CD4-positive, alpha-beta T cell treated with Interferon alpha-2 for 1 hour (primary cell): Measurements from ENCODE around the gene PRR33.
"Not testable (repeated sequence)": the region's sequence is repeated elsewhere in the genome, so short reads cannot be mapped to it uniquely, and the experiment has no call there.

Experiments used
- DNase-seq, 2 donors: peaks; one replicate each; pipeline ENCODE4 v3.0.0-alpha.2; 2020 to 2022

Gene PRR33

DNA sequence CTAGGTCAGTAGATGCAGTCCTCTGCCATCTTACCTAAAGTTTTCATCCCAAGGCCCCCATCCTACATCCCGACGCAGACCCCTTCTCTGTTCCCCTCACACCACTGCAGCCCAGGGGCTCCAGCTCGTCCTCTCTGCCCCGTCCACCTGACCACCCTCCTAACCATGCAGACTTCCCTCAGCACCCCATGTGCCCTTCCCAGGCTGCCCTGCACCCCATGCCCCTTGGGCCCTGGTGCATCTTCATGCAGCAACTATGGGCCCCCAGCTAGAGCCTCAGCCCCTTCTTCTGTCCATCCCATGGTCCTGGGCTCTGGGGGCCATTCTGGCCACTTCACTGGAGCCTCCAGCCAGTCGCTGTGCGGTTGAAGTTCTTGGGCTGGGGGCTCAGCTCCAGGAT lies 2.9 kb downstream of the PRR33 start:
- no peak for DNase-seq

DNA sequence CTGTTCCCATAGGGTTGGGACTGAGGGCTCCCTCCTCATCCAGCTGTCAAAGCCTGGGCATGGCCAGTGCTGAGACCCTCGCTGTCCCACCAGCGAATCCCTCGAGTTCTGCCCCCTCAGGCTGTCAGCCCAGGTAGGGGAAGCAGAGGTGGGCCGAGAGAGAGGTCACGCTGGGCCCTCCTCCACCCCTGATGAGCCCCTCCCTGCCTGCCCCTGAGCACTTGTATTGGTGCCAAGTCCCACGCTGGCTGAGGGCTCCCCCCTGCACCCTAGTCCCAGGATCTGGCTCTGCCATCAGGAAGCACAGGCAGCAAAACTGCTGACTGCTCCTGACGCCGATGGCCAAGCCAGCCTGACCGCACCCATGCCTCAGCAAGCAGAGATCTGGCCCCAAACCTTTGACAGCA lies 3.3 kb downstream of the PRR33 start:
- no peak for DNase-seq

DNA sequence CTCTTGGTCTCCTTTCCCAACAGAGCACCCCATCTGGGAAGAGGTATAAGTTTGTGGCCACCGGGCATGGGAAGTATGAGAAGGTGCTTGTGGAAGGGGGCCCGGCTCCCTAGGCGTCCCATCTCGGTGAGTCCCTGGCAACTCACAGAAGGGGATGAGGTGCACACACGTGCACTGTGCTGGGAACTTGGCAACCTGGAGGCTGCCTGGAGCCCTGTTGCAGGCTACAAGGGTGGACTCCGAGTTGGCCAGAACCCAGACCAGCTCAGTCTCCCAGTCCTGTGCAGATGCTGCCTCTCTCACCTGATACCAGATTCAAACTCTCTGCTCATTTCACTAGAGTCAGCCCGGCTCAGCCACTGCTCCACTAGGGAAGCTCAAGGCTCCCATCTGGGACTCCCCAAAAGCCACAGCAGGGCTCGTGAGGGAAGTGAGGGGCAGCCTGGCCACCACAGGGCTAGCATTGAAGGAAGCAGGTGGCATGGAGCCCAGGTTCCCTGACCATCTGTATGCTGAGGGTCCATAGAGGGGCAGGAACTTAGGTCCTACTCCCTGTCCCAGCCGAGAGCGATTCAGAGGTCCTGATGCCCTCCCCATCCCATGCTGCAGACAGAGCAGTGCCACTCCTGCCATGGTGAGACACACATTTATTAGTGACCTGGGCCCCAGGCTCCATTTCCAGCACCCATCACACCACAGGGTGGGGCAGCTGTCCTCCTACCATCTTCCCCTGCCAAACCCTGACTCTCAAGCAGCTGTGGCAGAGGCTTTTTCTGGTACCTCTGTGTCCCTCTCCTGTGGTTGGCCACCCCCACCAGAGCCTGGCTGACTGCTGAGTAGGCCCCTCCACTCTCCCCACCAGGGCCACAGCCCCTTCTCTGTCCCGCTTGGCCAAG lies 4.0 kb downstream of the PRR33 start:
- DNase-seq, result no peak

DNA sequence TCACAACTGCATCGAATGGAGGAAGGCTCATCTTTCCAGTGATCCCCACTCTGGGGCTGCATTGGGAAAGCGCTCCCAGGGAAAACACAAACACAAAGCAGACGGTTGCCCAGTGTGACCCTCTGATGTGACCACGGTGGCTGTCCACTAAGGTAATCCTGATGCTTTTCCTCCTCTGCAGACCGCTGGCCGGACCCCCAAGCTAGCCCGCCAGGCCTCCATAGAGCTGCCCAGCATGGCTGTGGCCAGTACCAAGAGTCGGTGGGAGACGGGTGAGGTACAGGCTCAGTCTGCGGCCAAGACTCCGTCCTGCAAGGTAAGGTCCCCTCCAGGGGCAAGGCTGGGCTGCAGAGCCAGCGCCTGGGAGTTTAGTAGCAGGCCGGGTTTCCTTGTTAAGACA lies 5.1 kb downstream of the PRR33 start:
- DNase-seq, result not testable (repeated sequence)

DNA sequence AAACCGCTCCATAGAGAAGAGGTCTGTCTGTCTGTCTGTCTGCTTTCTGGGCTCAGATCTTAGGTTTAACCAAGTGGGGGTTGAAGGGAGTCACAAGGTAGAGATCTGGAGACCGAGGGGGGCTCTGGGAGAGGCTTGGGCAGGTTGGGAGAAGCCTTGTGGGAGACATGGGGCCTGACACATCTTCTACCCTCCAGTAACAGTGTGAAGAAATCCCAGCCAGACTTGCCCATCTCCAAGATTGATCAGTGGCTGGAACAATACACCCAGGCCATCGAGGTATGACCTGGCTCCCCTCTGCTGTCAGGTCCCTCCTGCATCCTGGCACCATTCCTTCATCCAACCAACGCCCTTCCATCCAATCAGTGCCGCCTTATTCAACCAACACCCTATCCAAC lies 7.4 kb downstream of the PRR33 start:
- no peak for DNase-seq

DNA sequence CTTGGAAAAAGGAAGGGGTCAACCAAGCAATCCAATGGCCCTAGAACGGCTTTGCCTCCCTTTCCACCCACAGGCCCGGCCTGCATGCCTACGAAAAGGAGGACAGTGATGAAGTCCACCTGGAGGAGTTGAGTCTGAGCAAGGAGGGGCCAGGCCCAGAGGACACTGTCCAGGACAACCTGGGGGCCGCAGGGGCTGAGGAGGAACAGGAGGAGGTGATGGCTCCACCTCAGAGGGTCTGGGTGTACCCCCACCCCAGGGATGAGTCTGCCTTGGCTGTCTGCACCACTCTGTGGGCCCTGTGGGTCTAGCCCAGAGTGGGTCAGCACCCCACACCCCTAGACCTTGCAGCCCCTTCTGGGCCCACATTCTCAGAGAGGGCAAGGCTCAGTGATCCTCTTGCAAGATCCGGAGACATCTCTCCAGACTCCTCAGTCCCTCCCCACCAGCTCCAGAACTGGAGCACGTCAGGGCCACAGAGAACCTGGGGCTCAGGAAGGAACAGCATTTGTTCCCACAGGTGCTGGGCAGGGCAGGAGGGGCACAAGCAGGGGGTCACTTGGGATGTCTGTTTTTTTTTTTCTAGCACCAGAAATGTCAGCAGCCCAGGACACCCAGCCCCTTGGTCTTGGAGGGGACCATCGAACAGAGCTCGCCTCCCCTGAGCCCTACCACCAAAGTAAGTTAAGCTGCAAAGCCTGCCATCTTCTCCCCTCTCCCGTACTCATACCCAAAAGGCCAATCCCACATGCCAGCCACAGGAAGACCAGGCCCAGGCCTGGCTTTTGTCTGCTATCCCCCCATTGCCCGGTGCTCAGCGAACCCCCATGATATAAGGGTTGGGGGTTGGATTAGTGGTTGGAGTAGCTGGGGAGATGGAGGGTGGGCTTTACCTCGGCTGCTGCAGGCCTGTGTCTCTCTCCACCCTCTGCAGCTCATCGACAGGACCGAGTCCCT lies 8.1 kb downstream of the PRR33 start:
- DNase-seq, result no peak

DNA sequence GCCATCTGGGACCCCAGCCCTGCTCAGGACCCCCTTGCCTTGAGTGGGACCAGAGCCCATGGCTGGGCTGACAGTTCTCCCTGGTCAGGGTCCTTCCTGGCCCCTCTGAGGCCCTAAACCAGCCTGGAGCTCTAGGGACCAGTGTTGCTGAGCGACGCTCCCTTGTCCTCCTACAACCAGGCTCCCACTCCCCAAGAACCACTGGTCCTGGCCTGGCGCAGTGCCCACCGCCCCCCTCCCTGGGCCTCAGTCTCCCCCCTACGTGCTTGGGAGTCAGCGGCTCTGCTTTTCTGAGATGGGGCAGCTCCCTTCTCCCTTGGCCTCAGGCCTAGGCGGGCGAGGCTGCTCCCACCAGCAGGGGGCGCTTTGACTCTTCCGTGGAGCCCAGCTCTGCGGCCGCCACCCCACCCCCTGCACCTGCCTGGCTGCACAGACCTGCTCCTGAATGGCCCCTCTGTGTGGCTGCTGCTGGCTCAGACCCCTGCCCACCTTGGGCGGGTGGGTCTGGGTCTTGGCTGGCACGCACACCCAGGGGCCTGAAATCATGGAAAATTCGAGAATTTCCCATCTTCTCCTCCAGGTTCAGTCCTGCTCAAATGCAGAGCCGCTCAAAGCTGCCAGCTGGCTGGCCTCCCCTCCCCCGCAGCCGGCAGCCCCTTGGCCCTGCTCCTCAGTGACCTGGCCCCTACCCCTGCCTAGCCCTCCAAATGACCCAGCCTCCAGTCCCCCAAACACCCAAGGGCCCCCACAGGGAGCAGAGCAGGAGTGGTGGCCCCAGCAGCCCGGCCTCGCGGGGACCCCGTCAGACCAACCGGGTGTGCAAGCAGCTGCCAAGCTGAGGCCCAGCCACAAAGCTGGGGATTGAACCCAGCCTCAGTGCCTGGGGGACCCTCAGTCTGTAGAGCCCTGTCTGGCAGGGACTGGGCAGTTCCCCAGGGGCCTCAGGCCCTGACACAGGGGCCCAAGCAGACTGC lies 9.1 kb downstream of the PRR33 start:
- peak; percentile 73 to 82 for DNase-seq

DNA sequence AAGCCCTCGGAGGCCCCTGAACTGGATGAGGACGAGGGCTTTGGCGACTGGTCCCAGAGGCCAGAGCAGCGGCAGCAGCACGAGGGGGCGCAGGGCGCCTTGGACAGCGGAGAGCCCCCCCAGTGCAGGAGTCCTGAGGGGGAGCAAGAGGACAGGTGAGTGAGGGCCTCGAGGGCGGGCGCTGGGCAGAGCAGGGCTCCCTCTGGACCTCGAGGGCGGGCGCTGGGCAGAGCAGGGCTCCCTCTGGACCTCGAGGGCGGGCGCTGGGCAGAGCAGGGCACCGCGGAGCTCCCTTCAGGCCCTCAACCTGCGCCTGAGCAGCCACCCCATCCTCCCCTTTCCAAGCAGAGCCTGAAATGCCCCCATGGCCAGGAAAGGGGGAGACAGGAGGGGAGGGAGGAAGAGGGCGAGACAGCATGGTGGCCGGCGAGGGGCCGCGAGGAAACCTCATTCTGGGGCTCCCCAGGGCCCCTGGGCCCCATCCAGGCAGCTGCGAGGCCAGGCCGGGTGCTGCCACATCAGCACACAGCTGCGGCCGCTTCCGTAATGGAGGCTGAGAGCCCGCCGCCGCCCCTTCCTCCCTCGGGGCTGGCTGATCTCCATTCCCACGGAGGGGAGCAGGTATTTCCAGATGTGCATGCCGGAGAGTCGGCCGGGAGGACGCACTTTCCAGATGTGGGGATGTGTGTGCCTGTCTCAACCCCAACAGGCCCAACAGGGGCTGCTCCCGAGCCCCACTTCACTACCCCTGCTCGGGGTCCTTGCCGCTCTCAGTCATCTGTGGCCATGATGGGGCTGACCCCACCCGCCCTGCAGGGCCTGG lies 10.0 kb downstream of the PRR33 start:
- DNase-seq, result no peak

DNA sequence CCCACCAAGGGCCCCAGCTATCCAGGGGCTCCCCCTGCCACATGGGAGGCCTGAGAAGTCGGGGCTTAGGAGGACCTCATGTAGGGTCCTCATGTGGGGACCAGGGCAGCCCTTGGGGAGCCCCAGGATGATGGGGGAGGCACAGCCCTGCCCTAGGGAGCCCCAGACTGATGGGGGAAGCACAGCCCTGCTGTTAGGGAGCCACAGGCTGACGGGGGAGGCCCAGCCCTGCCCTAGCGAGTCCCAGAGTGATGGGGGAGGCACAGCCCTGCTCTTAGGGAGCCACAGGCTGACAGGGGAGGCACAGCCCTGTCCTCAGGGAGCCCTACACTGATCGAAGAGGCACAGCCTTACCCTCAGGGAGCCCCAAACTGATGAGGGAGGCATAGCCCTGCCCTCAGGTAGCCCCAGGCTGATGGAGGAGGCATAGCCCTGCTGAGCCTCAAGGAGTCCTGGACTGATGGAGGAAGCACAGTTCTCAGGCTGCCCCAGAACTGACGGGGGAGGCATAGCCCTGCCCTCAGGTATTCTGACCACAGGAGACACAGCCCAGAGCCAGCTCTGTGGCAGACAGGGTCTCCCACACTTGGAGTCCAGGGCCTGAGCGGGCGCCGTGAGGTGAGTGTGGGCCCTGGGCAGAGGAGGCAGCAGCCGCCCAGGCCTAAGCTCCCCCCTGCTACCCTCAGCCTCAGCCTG lies 10.8 kb downstream of the PRR33 start:
- no peak for DNase-seq

DNA sequence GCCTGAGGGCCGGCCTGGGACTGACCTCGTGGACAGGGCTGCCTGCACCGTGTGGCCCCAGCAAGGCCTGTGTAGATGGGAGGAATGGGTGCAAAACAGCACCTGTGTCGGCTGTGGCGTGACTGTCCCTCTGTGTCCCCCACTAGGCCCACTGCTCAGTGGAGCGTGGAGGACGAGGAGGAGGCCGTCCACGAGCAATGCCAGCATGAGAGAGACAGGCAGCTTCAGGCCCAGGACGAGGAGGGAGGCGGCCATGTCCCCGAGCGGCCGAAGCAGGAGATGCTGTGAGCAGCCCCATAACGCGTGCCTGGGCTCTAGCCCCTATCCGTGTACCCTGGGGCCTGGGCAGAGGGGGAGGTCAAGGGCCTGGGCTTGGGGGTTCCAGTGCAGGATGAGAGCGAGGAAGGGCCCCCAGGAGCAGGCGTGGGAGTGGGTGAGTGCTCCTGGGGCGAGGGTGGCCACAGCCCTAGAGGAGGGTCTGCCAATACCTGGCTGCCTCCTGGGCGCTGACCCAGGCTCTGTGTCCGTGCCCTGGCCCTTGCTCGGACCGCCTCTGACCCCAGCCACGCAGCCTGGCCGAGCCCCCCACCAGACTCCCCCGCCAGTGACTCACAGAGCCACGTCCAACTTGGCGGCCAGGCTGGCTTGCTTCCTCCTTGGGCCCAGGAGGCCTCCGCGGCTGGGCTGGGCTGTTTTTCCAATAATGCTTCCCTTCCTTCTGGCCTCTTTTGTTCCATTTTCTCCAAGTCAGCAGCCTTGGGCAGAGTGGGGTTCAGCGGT lies 11.6 kb downstream of the PRR33 start:
- DNase-seq, result no peak

DNA sequence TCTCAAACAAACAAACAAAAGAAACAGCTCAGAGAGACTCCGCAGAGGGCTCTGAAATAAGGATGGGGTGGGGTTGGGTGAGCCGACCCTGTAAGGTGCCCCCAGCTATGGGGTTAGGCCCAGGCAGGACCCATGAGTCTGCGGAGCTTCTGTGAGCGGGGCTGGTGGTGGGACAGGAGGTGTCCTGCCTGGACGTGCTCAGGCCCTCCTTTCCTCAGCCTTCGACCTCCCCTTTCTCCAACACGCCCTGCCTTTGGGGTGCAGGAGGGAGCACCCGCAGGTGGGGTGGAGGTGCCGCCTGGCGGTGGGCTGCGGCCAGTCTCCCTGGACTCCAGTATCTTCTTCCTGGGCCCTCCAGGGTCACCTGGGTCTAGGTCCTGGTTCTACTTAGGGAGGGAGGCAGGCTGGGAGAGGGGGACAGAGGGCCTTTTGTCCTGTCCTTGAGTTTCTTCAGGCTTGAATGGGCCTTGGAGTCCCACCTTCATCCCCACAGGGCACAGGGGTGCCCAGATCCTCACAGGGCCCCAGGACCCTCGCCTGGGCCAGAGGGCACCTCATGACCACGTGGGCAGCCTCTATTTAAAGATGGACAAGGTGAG lies 12.3 kb downstream of the PRR33 start:
- no peak for DNase-seq

DNA sequence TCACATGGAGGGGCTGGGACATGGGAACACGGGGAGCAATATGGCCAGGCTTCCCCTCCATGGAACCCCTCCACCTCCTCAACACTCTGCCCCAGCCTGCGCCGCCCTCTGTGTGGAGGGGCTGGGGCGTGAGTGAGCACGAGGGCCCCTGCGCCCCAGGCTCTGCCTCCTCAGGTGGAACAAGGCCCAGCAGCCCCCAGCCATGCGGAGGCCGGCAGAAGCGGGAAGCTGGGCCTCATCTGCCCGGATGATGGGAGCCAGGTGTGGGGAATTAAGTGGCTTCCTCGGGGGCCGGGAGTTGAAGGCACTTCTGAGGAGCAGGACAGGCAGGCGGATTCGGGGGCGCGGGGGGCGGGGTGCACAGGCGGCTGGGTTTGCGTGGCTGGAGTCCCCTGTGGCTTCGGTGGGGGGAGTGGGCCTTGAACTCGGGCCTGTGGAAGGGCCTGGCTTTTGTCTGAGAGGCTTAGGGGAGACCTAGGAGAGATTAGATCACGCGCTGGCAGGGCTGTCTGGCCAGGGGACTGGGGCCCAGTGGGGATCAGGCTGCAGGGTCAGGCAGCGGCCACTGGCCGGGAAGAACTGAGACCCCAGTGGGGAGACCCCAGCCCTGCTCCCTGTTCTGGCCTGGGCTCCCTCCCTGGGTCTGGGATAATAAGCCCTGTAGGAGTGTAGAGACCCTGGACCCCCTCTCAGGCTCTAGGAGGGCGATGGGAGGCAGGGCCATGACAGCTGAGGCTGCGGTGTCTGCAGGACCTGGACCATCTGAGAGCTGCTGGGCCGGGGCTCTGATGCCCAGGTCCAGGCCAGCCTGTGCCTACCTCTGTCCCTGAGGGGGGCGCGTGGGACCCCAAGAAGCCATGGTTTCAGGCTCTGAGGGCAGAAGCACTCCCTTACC lies 13.3 kb downstream of the PRR33 start:
- DNase-seq, result no peak

DNA sequence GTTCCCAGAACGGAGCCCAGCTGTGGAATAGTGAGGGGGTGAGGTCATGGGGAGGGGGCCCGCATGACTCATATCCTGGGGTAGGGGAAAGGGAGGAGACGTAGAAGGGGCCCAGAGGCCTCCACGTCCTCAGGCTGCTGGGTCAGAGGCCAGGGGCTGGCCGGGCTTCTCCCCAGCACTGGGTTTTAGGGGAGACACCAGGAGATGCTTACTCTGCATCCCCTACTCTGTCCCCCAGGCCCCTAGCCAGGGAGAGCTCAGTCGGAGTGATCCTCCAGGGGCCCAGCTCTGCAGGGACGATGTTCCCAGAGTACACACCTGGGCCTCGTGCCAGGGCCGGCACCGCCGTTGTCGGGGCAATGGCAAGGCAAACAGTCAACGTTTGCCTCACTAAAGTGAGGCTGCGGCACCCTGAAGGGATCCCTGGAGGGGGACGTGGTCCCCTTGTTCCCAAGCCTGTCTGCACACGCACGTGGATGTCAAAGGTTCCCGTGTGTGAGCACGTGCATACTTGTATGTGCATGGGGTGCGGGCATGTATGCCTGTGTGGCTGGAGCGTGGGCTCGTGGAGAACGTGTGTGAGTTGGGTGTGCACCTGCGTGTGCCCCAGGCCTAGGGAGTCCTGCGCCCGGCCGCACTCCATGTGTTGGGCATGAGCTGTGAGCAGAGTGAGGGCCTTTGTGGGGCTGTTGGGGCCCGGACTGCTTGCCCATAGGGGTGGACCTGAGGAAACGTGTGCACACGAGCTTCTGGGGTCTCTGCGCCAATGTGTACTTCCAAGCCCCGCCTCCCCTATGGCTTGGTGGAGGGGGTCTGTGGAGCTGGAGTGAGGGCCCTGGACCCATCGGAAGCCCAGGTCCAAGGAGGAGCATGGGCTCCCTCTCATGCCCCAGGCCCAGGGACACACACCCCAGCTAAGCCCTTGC lies 14.2 kb downstream of the PRR33 start:
- no peak for DNase-seq

DNA sequence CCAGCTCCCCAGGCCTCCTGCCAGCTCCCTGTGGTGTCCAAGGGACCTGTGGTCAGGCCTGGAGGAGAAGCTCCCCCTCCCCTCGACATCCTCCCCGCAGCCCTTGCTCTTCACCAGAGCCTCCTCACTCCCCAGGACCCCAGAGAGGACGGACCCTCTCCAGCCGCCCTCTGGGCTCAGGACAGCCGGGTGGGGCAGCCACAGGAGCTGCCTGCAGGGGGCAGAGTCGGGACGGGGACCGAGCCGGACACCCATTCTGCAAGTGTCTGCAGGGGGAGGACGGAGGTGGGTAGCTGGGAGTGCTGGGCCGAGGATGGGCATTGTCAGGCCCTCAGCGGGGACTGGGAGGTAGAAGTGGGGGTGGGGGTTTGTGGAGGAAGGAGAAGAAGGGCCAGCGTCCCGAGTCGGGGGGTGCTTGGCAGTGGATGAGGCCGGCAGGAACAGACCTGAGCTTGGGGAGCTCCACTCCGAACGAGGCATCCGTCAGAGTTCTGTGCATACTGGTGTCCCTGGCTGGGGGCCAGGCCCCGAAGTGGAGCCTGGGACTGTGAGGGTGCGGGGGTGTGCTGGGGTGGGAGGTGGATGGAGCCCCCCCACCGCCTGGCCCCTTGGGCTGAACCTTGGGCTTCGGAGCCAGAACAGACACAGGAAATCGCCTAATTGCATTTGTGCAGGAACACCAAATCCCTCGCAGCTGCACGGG lies 15.2 kb downstream of the PRR33 start:
- no peak for DNase-seq

DNA sequence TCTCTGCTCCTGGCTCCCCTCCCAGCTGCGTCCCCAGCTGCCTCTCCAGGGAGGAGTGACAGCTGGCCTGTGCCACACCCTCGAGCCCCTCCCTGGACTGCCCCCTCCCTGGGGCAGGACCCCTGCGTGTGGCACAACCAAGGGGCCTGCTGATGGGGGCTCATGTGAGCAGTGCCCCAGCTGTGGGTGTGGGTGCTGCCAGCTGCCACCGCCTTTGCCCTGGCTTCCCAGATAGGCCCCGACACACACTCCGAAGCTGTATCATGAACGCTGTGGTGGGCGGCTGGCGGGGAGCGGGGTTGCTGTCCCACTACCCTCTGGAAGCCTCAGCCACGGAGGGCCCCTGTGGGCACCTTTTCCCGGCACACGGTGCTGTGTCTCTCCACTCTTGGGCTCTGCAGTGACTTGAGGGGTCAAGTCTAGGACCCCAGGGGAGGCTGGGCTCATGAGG lies 15.8 kb downstream of the PRR33 start:
- not testable (repeated sequence) for DNase-seq

DNA sequence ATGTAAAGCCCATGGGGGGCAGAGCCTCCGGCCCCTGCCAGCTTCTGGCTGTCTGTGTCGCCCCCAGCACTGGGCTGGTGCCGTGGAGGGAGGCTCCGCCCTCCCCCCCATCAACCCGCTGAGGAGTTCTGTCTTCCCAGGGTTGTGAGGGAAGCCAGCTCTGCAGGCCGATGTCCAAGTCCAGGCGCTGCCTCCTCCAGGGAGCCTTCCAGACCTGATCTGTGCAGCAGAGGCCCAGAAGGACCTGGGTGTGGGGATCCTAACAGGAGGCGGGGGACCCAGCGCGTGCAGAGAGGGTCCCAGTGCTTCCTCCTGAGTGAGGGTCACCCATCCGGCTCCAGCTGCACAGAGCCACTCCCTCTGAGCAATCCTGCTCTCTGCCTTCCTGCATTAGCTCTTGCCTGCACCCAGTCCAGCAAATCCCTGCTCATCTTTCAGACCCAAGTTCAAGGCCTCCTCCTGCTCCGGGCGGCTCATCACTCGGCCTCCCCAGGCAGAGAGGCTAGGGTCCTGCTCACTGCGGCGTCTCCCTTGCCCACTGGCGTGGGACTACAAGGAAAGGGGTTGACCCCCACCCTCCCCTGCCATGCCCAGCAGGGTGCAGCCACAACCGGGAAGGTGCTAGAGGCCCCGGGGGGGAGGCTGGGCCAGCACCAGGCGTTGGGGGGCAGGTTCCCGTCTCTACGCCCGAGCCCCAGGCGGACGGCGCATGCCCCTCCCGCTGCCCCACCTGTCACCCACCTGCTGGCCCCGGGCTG lies 16.4 kb downstream of the PRR33 start:
- no peak for DNase-seq
